Measurements from ENCODE around the gene TBRG4. TPM values are rescaled to one million over a fixed set of nuclear protein-coding genes. Genes with fewer than 3 reads are reported as not detected.

The TBRG4 gene
- total and polyA plus RNA-seq, 5 donors from 2014 or later = 42.6 to 54.3 (median 46.6) TPM

GRCh38 chr7:45069444-45070253 is 41.8 kb downstream of the TBRG4 start:
- H3K4me1 Mint-ChIP-seq = peaks cover 0 to 55% (median 25%) of the 10 kb centered on the region in 4 donors
- H3K4me1 ChIP-seq (ENCODE audit: control insufficient read depth, insufficient read depth, low read length, poor library complexity, severe bottlenecking) = peaks cover 8% of the 10 kb centered on the region
- H3K9me3 ChIP-seq (ENCODE audit: control insufficient read depth in 2 of 2, low read length in 2 of 2) = no peaks in the 10 kb centered on the region
- no peak overlapping the region for H3K4me3 ChIP-seq (ENCODE audit: low read depth, low read length)
- DNase-seq (no peak), ATAC-seq (ENCODE audit: low read depth in 2 of 2) (no peak)
- peaks cover 96% of the 10 kb centered on the region for H3K36me3 ChIP-seq (ENCODE audit: control insufficient read depth, insufficient read depth, low read length)
- no peak overlapping the region for H3K27ac Mint-ChIP-seq
- no peak overlapping the region for H3K27ac ChIP-seq (ENCODE audit: insufficient read depth, low read length, poor library complexity, severe bottlenecking)
- peaks cover 4% of the 10 kb centered on the region for H3K27me3 Mint-ChIP-seq
- no peaks in the 10 kb centered on the region for H3K9me3 Mint-ChIP-seq
- H3K36me3 Mint-ChIP-seq = peaks cover 38% of the 10 kb centered on the region
- H3K27me3 ChIP-seq (ENCODE audit: control insufficient read depth, insufficient read depth, low read length) = no peaks in the 10 kb centered on the region
- H3K4me3 Mint-ChIP-seq = peak overlapping the region in 1 of 4 donors; percentile 86

- Mint-ChIP-seq H3K27me3 (peaks cover 4% of the 10 kb centered on the region), H3K9me3 (no peaks in the 10 kb centered on the region), H3K36me3 (peaks cover 39% of the 10 kb centered on the region), H3K4me1 (peaks cover 0 to 68% (median 26%) of the 10 kb centered on the region in 4 donors), H3K27ac (peak overlapping the region in 1 of 3 donors; percentile 65), H3K4me3 (no peak overlapping the region)
- Histone ChIP-seq H3K27ac (ENCODE audit: insufficient read depth, low read length, poor library complexity, severe bottlenecking) (peak overlapping the region; percentile 26), H3K9me3 (ENCODE audit: control insufficient read depth in 2 of 2, low read length in 2 of 2) (no peaks in the 10 kb centered on the region), H3K4me3 (ENCODE audit: low read depth, low read length) (no peak overlapping the region), H3K4me1 (ENCODE audit: control insufficient read depth, insufficient read depth, low read length, poor library complexity, severe bottlenecking) (peaks cover 8% of the 10 kb centered on the region), H3K27me3 (ENCODE audit: control insufficient read depth, insufficient read depth, low read length) (no peaks in the 10 kb centered on the region), H3K36me3 (ENCODE audit: control insufficient read depth, insufficient read depth, low read length) (peaks cover 96% of the 10 kb centered on the region)
- ATAC-seq (ENCODE audit: low read depth in 2 of 2) (no peak), DNase-seq (peak in 1 of 3 donors; percentile 39)
These were observed 43.1 kb downstream of the TBRG4 start for GRCh38 chr7:45068236-45069023.

- no peak for ATAC-seq (ENCODE audit: low read depth in 2 of 2)
- Histone ChIP-seq H3K36me3 (ENCODE audit: control insufficient read depth, insufficient read depth, low read length) (peaks cover 95% of the 10 kb centered on the region), H3K27me3 (ENCODE audit: control insufficient read depth, insufficient read depth, low read length) (no peaks in the 10 kb centered on the region), H3K4me1 (ENCODE audit: control insufficient read depth, insufficient read depth, low read length, poor library complexity, severe bottlenecking) (peaks cover 8% of the 10 kb centered on the region), H3K4me3 (ENCODE audit: low read depth, low read length) (no peak overlapping the region), H3K9me3 (ENCODE audit: control insufficient read depth in 2 of 2, low read length in 2 of 2) (no peaks in the 10 kb centered on the region), H3K27ac (ENCODE audit: insufficient read depth, low read length, poor library complexity, severe bottlenecking) (no peak overlapping the region)
- Mint-ChIP-seq H3K36me3 (peaks cover 33% of the 10 kb centered on the region), H3K4me3 (no peak overlapping the region), H3K27ac (no peak overlapping the region), H3K9me3 (no peaks in the 10 kb centered on the region), H3K4me1 (peaks cover 0 to 71% (median 27%) of the 10 kb centered on the region in 4 donors), H3K27me3 (peaks cover 4% of the 10 kb centered on the region)
- DNase-seq = no peak
These were observed 43.9 kb downstream of the TBRG4 start for GRCh38 chr7:45067582-45067981.

- Mint-ChIP-seq H3K36me3 (peaks cover 35% of the 10 kb centered on the region), H3K4me1 (peaks cover 8 to 76% (median 34%) of the 10 kb centered on the region in 4 donors), H3K4me3 (no peak overlapping the region), H3K9me3 (no peaks in the 10 kb centered on the region), H3K27me3 (peaks cover 4% of the 10 kb centered on the region), H3K27ac (no peak overlapping the region)
- peaks cover 94% of the 10 kb centered on the region for H3K36me3 ChIP-seq (ENCODE audit: control insufficient read depth, insufficient read depth, low read length)
- no peak for ATAC-seq (ENCODE audit: low read depth in 2 of 2)
- no peak overlapping the region for H3K27ac ChIP-seq (ENCODE audit: insufficient read depth, low read length, poor library complexity, severe bottlenecking)
- H3K27me3 ChIP-seq (ENCODE audit: control insufficient read depth, insufficient read depth, low read length) = no peaks in the 10 kb centered on the region
- no peak overlapping the region for H3K4me3 ChIP-seq (ENCODE audit: low read depth, low read length)
- DNase-seq = no peak
- H3K4me1 ChIP-seq (ENCODE audit: control insufficient read depth, insufficient read depth, low read length, poor library complexity, severe bottlenecking) = peaks cover 20% of the 10 kb centered on the region
- no peaks in the 10 kb centered on the region for H3K9me3 ChIP-seq (ENCODE audit: control insufficient read depth in 2 of 2, low read length in 2 of 2)
These were observed 45.1 kb downstream of the TBRG4 start for GRCh38 chr7:45066409-45066808.

GRCh38 chr7:45065031-45065995 is 46.2 kb downstream of the TBRG4 start:
- H3K4me1 ChIP-seq (ENCODE audit: control insufficient read depth, insufficient read depth, low read length, poor library complexity, severe bottlenecking) = peaks cover 28% of the 10 kb centered on the region
- Mint-ChIP-seq H3K27ac (peak overlapping the region in 2 of 3 donors; percentile 65 to 79), H3K9me3 (no peaks in the 10 kb centered on the region), H3K4me1 (peaks cover 16 to 86% (median 44%) of the 10 kb centered on the region in 4 donors), H3K4me3 (peak overlapping the region in 1 of 4 donors; percentile 8), H3K27me3 (peaks cover 4% of the 10 kb centered on the region), H3K36me3 (peaks cover 42% of the 10 kb centered on the region)
- H3K27me3 ChIP-seq (ENCODE audit: control insufficient read depth, insufficient read depth, low read length) = no peaks in the 10 kb centered on the region
- DNase-seq = no peak
- H3K4me3 ChIP-seq (ENCODE audit: low read depth, low read length) = no peak overlapping the region
- ATAC-seq (ENCODE audit: low read depth in 2 of 2) = no peak
- peaks cover 92% of the 10 kb centered on the region for H3K36me3 ChIP-seq (ENCODE audit: control insufficient read depth, insufficient read depth, low read length)
- H3K9me3 ChIP-seq (ENCODE audit: control insufficient read depth in 2 of 2, low read length in 2 of 2) = no peaks in the 10 kb centered on the region
- no peak overlapping the region for H3K27ac ChIP-seq (ENCODE audit: insufficient read depth, low read length, poor library complexity, severe bottlenecking)

- no peaks in the 10 kb centered on the region for H3K9me3 ChIP-seq (ENCODE audit: control insufficient read depth in 2 of 2, low read length in 2 of 2)
- no peaks in the 10 kb centered on the region for H3K27me3 ChIP-seq (ENCODE audit: control insufficient read depth, insufficient read depth, low read length)
- Mint-ChIP-seq H3K27me3 (peaks cover 4% of the 10 kb centered on the region), H3K4me1 (peaks cover 19 to 89% (median 50%) of the 10 kb centered on the region in 4 donors), H3K4me3 (peak overlapping the region in 1 of 4 donors; percentile 10), H3K27ac (peak overlapping the region in 2 of 3 donors; percentile 20 to 32), H3K9me3 (no peaks in the 10 kb centered on the region), H3K36me3 (peaks cover 44% of the 10 kb centered on the region)
- peaks cover 86% of the 10 kb centered on the region for H3K36me3 ChIP-seq (ENCODE audit: control insufficient read depth, insufficient read depth, low read length)
- H3K4me3 ChIP-seq (ENCODE audit: low read depth, low read length) = no peak overlapping the region
- H3K27ac ChIP-seq (ENCODE audit: insufficient read depth, low read length, poor library complexity, severe bottlenecking) = no peak overlapping the region
- no peak for DNase-seq
- no peak for ATAC-seq (ENCODE audit: low read depth in 2 of 2)
- peaks cover 38% of the 10 kb centered on the region for H3K4me1 ChIP-seq (ENCODE audit: control insufficient read depth, insufficient read depth, low read length, poor library complexity, severe bottlenecking)
These were observed 47.3 kb downstream of the TBRG4 start for GRCh38 chr7:45064047-45064725.

All from CD4-positive, CD25-positive, alpha-beta regulatory T cell (primary cell).